Transverse colon (tissue), 4 donors: ENCODE results near the gene SIK3. TPM values are rescaled to one million over a fixed set of nuclear protein-coding genes. Genes with fewer than 3 reads are reported as not detected.
A peak's percentile ranks its signal among the peaks of the same experiment; 100 is the strongest.

Experiments
- DNase-seq: peaks from one replicate; pipeline ENCODE4 v3.0.0-alpha.2; 2019
- H3K27ac ChIP-seq, 4 donors: fragments of 200-600 bp; sonication (generic); 2 replicates each; pipeline ENCODE4 v1.5.1; 2016 to 2018; ENCODE audit warnings: inconsistent platforms in 4 of 4
- H3K27me3 ChIP-seq: fragments of 200-600 bp; sonication (generic); 2 replicates; pipeline ENCODE4 v1.5.1; 2017; ENCODE audit warnings: inconsistent platforms
- H3K36me3 ChIP-seq, 4 donors: fragments of 200-600 bp; sonication (generic); 2 replicates each; pipeline ENCODE4 v1.5.1; 2017 to 2019; ENCODE audit warnings: inconsistent platforms in 4 of 4
- H3K4me1 ChIP-seq, 4 donors: fragments of 200-600 bp; sonication (generic); 2 replicates each; pipeline ENCODE4 v1.5.1; 2017 to 2020; ENCODE audit warnings: inconsistent platforms in 4 of 4
- H3K4me3 ChIP-seq, 4 donors: fragments of 200-600 bp; sonication (generic); 1 replicate in 1 of 4; 2 replicates in 3 of 4; pipeline versions ENCODE4 v1.5.1 to v1.6.1; 2017 to 2019; ENCODE audit warnings: inconsistent platforms in 4 of 4
- H3K9me3 ChIP-seq, 2 donors: fragments of 200-600 bp; sonication (generic); 2 replicates each; pipeline ENCODE4 v1.5.1; 2017 to 2019; ENCODE audit warnings: inconsistent platforms in 2 of 2
- EP300 ChIP-seq: sonication (generic); formaldehyde crosslinking; IDR thresholded peaks from one replicate; pipeline ENCODE4 v1.6.1; 2017; ENCODE audit warnings: antibody characterized with exemption, low read depth
- POLR2A ChIP-seq: fragments of 450-650 bp; IDR thresholded peaks from one replicate; pipeline ENCODE4 v1.6.1; 2016; ENCODE audit warnings: antibody characterized with exemption, mild to moderate bottlenecking, moderate library complexity
- POLR2AphosphoS5 ChIP-seq, 3 donors: sonication (generic); formaldehyde crosslinking; IDR thresholded peaks; one replicate each; pipeline ENCODE4 v1.6.1; 2016; ENCODE audit warnings: antibody characterized with exemption in 3 of 3
- WGBS, 2 donors: methylation state at CpG; one replicate each; pipeline ENCODE4 v1.1.5; 2018; ENCODE audit warnings: low coverage in 1 of 2; 5-methylcytosine and 5-hydroxymethylcytosine counted together
- in situ Hi-C, 4 donors: fragments of 200-750 bp; cut with MboI; loops; one replicate each; pipeline versions ENCODE4 v1.15.0 to v1.15.1; 2017; ENCODE audit warnings: low sequenced_read_pairs in 3 of 4, low pct_ligation_motif_present in 1 of 4, low pct_unique_long_range_greater_than_20kb in 1 of 4
- intact Hi-C: fragments of 100-400 bp; cut with DNase I; formaldehyde crosslinking; loops from one replicate; pipeline ENCODE4 v1.15.1; 2023; ENCODE audit warnings: low total_unique reads
- total RNA-seq, 4 donors: library from RNA; depleted of rRNA; stranded (reverse); fragments of >200 nt; gene quantifications; one replicate each; pipeline ENCODE4 v1.1.0, GENCODE V29; 2016
- TF ChIP-seq, protein P1 (sequence below), 5 experiments: fragments of 200-600 bp in 3 of 5; fragments of 450-650 bp in 2 of 5; sonication (generic) in 3 of 5; IDR thresholded peaks; 1 replicate in 2 of 5; 2 replicates in 3 of 5; pipeline ENCODE4 v1.5.1; 2016 to 2017; ENCODE audit warnings: antibody characterized with exemption in 5 of 5, inconsistent platforms in 3 of 5, mild to moderate bottlenecking in 2 of 5, moderate library complexity in 1 of 5

Gene SIK3
- total RNA-seq, 4 donors from 2014 or later = 35.6 to 68.6 (median 38.9) TPM

DNA sequence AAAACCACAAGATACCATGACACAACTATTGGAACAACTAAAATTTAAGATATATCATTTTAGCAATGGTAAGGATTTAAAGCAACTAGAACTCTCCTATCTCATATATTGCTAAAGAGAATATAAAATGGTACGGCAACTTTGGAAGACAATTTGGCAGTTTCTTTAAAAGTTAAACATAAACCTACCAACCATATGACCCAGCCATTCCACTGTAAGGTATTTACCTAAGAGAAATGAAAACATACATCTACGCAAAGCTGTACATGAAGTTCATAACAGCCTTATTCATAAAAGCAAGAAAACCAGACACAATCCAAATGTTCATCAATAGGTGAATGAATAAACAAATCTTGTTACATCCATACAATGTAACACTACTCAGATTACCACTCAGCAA is 31.3 kb downstream of the SIK3 start:
- Histone ChIP-seq H3K27me3 (no peaks in the 10 kb centered on the region), H3K27ac (peak overlapping the region in 3 of 4 donors; percentile 26 to 54 (median 33)), H3K4me1 (peaks cover under 1 to 72% (median 37%) of the 10 kb centered on the region in 4 donors), H3K4me3 (no peak overlapping the region), H3K36me3 (no peaks in the 10 kb centered on the region), H3K9me3 (no peaks in the 10 kb centered on the region)
- in situ Hi-C loops = no loop called here
- 28 to 59% methylated on average over 2 of the region's 2 CpGs for WGBS, 2 donors
- TF ChIP-seq EP300 (no peak), POLR2AphosphoS5 (IDR thresholded peaks at IDR 0.05) (no peak), POLR2A (no peak)
- TF ChIP-seq, protein P1, sequence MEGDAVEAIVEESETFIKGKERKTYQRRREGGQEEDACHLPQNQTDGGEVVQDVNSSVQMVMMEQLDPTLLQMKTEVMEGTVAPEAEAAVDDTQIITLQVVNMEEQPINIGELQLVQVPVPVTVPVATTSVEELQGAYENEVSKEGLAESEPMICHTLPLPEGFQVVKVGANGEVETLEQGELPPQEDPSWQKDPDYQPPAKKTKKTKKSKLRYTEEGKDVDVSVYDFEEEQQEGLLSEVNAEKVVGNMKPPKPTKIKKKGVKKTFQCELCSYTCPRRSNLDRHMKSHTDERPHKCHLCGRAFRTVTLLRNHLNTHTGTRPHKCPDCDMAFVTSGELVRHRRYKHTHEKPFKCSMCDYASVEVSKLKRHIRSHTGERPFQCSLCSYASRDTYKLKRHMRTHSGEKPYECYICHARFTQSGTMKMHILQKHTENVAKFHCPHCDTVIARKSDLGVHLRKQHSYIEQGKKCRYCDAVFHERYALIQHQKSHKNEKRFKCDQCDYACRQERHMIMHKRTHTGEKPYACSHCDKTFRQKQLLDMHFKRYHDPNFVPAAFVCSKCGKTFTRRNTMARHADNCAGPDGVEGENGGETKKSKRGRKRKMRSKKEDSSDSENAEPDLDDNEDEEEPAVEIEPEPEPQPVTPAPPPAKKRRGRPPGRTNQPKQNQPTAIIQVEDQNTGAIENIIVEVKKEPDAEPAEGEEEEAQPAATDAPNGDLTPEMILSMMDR (IDR thresholded peaks at IDR 0.05) = no peak
- no peak for DNase-seq
- intact Hi-C loops = no loop called here

GRCh38 chr11:117064275-117064674 is 34.0 kb downstream of the SIK3 start:
- TF ChIP-seq, protein P1 (IDR thresholded peaks at IDR 0.05) = no peak
- TF ChIP-seq EP300 (no peak), POLR2AphosphoS5 (IDR thresholded peaks at IDR 0.05) (no peak)
- Histone ChIP-seq H3K9me3 (no peaks in the 10 kb centered on the region), H3K4me1 (peaks cover 0 to 55% (median 24%) of the 10 kb centered on the region in 4 donors), H3K4me3 (no peak overlapping the region), H3K27ac (no peak overlapping the region), H3K36me3 (no peaks in the 10 kb centered on the region), H3K27me3 (no peaks in the 10 kb centered on the region)
- WGBS, 2 donors = 53 to 89% methylated on average over 1 of the region's 1 CpG
- intact Hi-C loops (no loop called here), in situ Hi-C loops (no loop called here)
- no peak for DNase-seq

DNA sequence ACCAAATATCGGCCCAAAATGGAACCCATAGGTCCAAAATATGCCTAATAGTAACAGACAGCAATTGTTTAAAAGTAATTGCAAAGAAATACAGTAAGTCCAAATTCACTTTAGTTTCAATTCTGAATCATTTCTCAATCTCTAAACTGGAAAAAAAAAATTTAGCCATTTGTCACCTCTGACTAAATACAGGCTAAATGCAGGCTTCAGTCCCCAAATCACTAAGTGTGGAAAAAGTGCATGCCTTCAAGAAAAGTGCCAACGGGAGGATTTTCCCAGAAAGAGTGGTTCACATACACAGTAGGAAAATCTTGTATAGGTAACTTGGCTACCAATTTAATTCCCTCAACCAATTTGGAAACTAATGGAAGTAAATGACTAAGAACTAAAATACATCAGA is 35.7 kb downstream of the SIK3 start:
- Histone ChIP-seq H3K27ac (no peak overlapping the region), H3K27me3 (no peaks in the 10 kb centered on the region), H3K4me3 (no peak overlapping the region), H3K9me3 (no peaks in the 10 kb centered on the region), H3K36me3 (no peaks in the 10 kb centered on the region), H3K4me1 (peaks cover 0 to 66% (median 25%) of the 10 kb centered on the region in 4 donors)
- WGBS, 2 donors = 77 to 95% methylated on average over 2 of the region's 2 CpGs
- intact Hi-C loops = no loop called here
- in situ Hi-C loops = no loop called here
- TF ChIP-seq, protein P1 (IDR thresholded peaks at IDR 0.05) = no peak
- no peak for TF ChIP-seq POLR2AphosphoS5 (IDR thresholded peaks at IDR 0.05)
- no peak for TF ChIP-seq EP300
- TF ChIP-seq POLR2A = no peak
- no peak for DNase-seq

DNA sequence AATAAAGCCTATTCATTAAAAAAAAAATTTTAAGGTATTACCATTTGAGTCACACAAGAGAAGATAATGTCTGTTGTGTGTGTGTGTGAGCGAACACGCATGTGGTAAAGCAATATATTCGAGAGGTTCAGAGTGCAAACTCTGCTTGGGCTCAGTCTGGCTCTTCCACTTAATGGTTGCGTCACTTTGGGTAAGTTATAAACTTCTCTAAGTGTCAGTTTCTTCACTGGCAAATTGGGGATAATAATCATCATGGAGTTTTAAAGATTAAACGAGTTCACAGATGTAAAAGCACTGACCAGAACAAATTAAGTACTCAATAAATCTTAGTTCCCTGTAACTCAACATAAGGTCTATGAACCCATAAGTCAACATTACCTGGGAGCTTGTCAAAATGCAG is 37.0 kb downstream of the SIK3 start:
- WGBS, 2 donors = 88 to 96% methylated on average over 5 of the region's 5 CpGs
- intact Hi-C loops (no loop called here), in situ Hi-C loops (no loop called here)
- Histone ChIP-seq H3K27me3 (no peaks in the 10 kb centered on the region), H3K36me3 (no peaks in the 10 kb centered on the region), H3K27ac (no peak overlapping the region), H3K9me3 (no peaks in the 10 kb centered on the region), H3K4me3 (no peak overlapping the region), H3K4me1 (peaks cover 0 to 54% (median 23%) of the 10 kb centered on the region in 4 donors)
- TF ChIP-seq EP300 (no peak), POLR2AphosphoS5 (IDR thresholded peaks at IDR 0.05) (no peak), POLR2A (no peak)
- TF ChIP-seq, protein P1 (IDR thresholded peaks at IDR 0.05) = no peak
- no peak for DNase-seq
